MM.1S (cell line): Measurements from ENCODE around the gene PLIN4.

Source experiments
- EZH2 ChIP-seq: fragments of 300-600 bp; sonication (generic); optimal IDR thresholded peaks from 2 replicates; pipeline ENCODE3; 2017; ENCODE audit warnings: low read depth, mild to moderate bottlenecking, antibody characterized with exemption, low read length, mixed read lengths
- TF ChIP-seq, protein P1 (sequence below): fragments of 300-600 bp; sonication (generic); IDR thresholded peaks from 2 replicates; pipeline ENCODE4 v1.5.1; 2016; ENCODE audit warnings: antibody characterized with exemption, low read length, mixed read lengths

DNA sequence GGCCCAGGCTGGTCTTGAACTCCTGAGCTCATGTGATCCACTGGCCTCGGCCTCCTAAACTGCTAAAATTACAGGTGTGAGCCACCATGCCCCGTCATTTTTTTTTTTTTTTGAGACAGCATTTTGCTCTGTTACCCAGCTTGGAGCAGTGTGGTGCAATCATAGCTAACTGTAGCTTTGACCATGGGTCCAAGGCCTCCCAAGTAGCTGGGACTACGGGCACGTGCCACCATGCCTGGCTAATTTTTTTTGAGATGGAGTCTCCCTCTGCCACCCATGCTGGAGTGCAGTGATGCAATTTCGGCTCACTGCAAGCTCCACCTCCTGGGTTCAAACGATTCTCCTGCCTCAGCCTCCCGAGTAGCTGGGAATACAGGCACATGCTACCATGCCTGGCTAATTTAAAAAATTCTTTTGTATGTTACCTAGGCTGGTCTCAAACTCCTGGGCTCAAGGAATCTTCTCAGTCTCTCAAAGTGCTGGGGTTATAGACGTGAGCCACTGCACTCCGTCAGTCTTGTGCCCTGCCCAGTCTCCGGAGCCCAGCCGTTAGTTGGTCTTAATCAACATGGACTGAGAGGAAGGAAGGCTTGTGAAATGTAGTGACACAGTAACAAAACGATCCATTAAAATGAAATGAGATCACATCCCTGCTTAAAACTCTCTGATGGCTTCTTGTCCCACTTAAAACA lies 23.0 kb upstream of the PLIN4 start:
- TF ChIP-seq, protein P1, sequence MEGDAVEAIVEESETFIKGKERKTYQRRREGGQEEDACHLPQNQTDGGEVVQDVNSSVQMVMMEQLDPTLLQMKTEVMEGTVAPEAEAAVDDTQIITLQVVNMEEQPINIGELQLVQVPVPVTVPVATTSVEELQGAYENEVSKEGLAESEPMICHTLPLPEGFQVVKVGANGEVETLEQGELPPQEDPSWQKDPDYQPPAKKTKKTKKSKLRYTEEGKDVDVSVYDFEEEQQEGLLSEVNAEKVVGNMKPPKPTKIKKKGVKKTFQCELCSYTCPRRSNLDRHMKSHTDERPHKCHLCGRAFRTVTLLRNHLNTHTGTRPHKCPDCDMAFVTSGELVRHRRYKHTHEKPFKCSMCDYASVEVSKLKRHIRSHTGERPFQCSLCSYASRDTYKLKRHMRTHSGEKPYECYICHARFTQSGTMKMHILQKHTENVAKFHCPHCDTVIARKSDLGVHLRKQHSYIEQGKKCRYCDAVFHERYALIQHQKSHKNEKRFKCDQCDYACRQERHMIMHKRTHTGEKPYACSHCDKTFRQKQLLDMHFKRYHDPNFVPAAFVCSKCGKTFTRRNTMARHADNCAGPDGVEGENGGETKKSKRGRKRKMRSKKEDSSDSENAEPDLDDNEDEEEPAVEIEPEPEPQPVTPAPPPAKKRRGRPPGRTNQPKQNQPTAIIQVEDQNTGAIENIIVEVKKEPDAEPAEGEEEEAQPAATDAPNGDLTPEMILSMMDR, result no peak
- no peak for TF ChIP-seq EZH2
